Melanocyte of skin (primary cell): ENCODE results near the gene GATAD2B. TPM values are rescaled to one million over a fixed set of nuclear protein-coding genes. Genes with fewer than 3 reads are reported as not detected.

Experiments
- small RNA-seq, 2 donors: library from RNA; depleted of rRNA; stranded (forward); fragments of <200 nt; gene quantifications; one replicate each; pipeline ENCODE3, GENCODE V24; 2012
- total RNA-seq, 2 donors: library from RNA; depleted of rRNA; stranded (reverse); fragments of >200 nt; gene quantifications; 2 replicates each; pipeline ENCODE4 v1.2.3, GENCODE V29; 2012

The GATAD2B gene
- total RNA-seq = 10 to 100 TPM; 12.7 TPM

DNA sequence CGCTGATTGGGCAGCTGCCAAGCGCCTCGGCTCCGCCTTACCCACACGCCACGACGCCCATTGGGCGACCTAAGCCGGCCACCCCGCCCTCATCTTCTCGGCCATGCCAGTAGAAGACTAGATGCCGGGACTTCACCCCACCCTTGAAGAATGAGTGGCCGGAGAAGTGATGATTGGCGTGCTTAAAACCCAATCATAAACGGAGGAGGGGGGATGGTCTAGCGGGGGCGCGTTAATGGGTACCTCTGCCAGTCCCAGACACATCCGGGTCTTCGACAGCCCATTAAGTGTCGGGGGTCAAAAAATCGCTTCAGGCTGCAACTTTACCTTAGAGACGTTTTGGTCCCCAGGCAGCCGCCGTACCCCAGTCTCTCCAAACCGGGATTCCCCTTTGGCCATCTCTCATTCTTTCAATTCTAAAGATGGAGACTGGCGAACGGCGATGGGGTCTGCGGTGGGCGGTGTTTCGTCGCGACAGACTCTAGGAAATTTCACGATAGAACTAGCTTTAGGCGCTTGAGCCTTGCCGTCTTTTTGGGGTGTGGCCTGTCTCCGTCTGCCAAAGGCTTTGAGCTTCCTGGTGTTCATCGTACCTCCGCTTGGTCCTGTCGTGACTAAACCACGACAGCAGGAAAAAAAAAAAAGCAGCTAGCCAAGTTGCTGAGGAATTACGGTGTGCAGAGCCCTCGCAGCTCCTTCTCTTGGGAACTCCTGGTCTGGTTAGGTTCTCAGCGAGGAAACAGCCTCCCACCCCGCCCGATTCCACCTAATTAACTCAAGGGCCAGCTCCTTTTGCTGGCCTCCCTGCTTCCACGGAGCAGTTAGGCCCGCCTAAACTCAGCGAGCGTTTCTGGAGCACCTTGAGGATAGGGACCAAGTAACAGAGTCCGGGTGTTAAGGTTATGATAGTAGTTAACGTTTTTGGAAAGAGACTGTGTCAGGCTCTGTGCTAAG lies at the start of gene GATAD2B:
TSS of gene GATAD2B (minus strand) at position 1 of the 954 bp plus-strand sequence. CDS start 94,625 bp downstream, outside the sequence.

DNA sequence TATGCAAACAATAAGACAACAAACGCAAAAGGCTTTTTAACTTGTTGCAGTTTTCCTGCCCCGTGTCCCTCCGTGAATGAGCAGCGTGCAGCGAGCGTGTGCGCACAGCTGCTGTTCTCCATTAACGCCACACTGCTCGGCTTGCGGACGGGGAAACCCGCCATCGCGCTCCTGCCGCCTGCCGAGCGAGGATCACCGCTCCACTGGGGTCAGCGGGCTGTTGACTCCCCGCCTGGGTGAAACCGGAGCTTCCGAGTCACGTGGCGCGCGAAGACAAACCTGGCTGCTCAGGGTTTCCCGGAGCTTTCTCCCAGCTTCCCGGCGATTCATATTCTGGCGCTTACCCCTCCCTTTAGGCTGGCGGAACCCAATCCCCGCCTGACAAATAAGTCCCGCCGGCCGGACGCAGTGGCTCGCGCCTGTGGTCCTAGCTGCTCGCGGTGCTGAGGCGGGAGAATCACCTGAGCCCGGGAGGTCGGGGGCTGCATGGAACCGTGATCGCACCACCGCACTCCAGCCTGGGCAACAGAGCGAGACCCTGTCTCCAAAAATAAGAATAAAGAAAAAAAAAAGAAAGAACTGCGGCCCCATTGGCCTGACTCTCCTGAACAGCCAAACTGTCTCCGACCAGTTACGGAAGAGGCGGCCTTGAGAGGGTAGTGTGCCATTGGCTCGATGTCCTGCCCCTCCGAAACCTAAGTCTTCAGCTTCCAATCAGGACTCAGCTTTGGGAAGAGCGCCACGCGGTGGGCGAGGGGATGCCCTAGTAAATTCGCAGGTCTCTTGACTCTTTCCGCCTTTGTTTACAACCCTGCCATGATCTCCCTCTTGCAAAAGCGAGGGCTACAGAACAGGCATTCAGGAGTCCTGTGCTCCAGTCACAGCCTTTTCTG lies 44.6 kb upstream of the GATAD2B start, which contains the start of gene CREB3L4:
TSS of gene CREB3L4 (plus strand) at position 796 of the 893 bp plus-strand sequence. CDS start 624 bp downstream, outside the sequence.

DNA sequence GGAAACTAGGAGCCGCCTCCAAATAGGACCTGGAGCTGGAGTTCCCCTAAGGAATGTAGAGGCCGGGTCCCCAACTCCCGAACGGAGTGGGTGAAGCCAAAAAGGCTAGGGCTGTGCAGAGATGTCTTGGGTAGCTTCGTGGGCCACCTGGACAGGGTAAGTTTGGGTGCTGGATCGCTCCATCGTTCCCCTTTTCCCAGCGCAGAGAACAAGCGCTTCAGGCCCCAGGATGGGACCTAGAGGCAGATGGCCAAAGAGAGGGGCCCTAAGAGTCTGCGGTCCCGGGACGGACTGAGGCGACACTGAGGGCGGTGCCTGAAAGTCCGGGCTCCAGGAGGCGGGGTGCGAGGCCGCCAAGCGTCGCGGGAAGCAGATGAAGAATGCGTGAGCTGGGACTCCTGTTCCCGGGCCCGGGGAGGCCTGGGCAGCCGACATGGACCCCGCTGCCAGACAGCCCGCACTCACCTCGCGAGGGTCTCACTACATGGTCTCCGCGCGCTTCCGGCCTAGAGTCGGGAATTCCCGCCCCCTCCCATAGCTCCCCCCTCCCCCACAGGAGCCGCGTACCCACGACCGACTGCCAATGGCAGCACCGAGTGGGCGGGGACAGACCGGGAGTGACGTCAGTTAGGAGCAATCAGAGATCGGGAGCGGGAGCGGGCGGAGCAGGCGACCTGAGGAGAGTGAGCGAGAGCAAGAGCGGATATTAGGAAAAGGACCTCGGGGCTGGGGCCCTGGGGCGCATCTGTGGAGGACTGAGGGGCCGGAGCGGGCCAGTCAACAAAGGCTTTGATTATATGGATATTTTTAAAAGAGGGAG lies 40.5 kb upstream of the GATAD2B start, which contains the start of gene SLC39A1:
TSS of gene SLC39A1 (minus strand) at position 508 of the 820 bp plus-strand sequence. CDS start 822 bp downstream, outside the sequence.

DNA sequence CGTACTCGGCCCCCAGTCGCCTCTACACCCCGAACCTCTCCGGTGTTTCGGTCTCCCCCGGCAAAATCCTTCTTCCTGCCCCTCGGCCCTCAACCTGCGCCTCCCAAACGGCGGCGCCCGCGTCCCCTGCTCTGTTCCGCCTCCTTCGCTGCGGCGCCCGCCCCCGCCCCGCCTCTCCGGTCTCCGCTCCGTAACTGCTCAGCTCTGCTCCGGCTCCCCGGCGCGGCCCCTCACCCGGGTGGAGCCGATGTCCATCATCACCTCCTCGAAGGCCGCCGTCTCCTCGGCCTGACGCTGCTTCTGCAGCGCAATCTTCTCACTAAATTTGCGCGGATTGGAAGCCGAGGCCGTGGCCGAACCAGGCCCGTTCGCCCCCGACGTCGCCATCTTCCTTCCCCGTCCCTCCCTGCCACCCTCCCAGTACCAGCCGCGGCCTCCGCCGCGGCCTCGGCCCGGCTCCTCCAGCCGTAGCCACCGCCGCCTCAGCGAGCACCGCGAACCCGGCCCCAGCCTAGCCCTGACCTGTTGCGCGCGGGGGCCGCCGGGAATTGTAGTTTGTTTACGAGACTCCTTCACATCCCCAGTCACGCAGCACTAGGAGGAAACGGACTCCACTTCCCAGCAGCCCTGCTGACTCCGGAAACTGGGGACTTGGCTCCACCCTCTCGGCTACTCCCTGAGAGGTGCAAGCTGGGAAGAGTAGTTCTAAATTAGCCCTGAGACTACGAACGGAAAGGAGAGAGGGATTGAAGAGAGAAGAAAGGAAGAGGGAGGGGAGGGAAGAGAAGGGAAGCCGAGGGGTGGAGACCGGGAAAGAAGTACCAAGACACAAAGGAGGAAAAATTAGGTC lies 35.6 kb upstream of the GATAD2B start, which contains the start of gene CRTC2:
TSS of gene CRTC2 (minus strand) at position 502 of the 850 bp plus-strand sequence. CDS start at position 387, 115 bp downstream.

DNA sequence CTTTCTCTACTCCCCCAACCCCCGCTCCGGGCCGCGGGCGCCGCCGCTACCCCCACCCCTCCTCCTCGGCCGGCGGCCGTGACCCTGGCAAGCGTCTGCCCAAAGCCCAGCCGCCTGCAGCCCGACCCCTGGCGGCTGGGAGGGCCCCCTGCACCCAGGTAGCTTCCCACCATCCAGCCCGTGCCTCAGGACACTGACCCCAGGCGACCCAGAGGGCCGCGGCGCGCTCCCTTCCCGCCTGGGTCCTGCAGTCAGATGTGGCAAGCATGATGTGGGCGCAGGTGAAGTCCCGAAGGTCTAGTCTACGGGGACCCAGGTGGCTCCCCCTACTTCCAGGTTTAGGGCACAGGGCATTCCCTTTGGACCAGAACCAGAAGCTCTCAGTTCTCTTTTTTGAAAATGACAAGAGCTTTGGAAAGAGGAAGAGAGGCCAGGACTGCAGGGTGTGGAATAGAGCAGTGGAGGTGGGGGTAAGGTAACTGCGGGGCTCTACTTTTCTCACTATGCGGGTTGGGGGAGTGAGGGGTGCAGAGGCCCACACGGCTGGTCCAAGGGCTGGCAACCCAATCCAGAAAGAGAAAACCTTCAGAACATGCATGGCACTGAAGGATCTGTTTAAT lies 24.0 kb upstream of the GATAD2B start, which contains the start of gene DENND4B:
TSS of gene DENND4B (minus strand) at position 97 of the 620 bp plus-strand sequence. CDS start 2,344 bp downstream, outside the sequence.

DNA sequence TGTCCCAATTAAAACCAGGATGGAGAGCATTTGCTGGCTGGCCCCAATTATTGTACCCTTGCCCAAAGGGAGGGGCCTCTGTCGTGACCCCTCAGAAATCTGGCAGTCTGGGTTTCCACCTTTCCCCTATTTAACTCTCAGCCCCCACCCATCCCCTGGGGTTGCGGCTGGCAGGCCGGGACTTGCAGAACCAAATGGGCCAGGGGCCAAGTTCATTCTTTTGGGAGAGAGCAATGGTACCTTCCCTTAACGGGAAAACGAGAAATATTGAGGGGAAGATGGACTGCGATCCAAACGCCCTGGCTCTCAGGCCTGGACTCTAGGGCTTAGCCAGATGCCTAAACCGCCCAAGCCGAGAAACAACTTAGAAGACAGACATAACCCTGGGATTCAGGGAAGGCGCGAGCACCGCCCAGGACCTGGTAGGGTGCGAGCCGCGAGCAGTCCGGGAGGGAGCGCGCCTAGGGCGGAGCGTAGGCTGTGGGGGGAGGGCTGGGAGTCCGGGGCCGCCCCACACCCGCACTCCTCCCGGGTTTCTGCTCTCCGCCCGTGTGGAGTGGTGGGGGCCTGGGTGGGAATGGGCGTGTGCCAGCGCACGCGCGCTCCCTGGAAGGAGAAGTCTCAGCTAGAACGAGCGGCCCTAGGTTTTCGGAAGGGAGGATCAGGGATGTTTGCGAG lies 147.9 kb downstream of the GATAD2B start, which contains the start of gene SLC27A3:
TSS of gene SLC27A3 (plus strand) at position 628 of the 678 bp plus-strand sequence. CDS start 91 bp downstream, outside the sequence.

Small RNAs within 50 kb of the gene (small RNA-seq; reads per million reads assigned to genes)
- 0 reads per million in 2 donors for gene AL831737.1
- gene MIR6737 = 0 to 0.06 reads per million in 2 donors
- gene RF00019 = 0 reads per million in 2 donors

Other genes with a start within 250 kb of the GATAD2B start
- under 1 TPM; under 0.01 TPM for gene NPR1, start 244.3 kb downstream of the GATAD2B start, total RNA-seq
- gene INTS3, start 194.9 kb downstream of the GATAD2B start, total RNA-seq = 10 to 100 TPM; 41.0 to 44.0 TPM
- gene SLC27A3, start 147.6 kb downstream of the GATAD2B start, total RNA-seq = 10 to 100 TPM; 27.2 to 59.3 TPM
- 10 to 100 TPM; 24.6 to 29.9 TPM for gene DENND4B, start 23.7 kb upstream of the GATAD2B start, total RNA-seq
- gene CRTC2, start 35.6 kb upstream of the GATAD2B start, total RNA-seq = 1 to 10 TPM; 7.9 to 9.0 TPM
- 100 to 1,000 TPM in 1 of 2 donors, 10 to 100 TPM in 1; 83.6 to 107 TPM for gene SLC39A1, start 40.6 kb upstream of the GATAD2B start, total RNA-seq
- gene CREB3L4, start 44.9 kb upstream of the GATAD2B start, total RNA-seq = 1 to 10 TPM; 4.5 to 7.0 TPM
- gene JTB, start 54.7 kb upstream of the GATAD2B start, total RNA-seq = 100 to 1,000 TPM in 1 of 2 donors, 10 to 100 TPM in 1; 91.9 to 126 TPM
- 10 to 100 TPM; 42.3 to 42.7 TPM for gene RAB13, start 63.4 kb upstream of the GATAD2B start, total RNA-seq
- gene RPS27, start 67.8 kb upstream of the GATAD2B start, total RNA-seq = 1,000 to 10,000 TPM in 1 of 2 donors, 100 to 1,000 TPM in 1; 738 to 1,166 TPM
- under 1 TPM; under 0.01 TPM for gene NUP210L, start 232.1 kb upstream of the GATAD2B start, total RNA-seq